Skeletal muscle tissue (tissue), 4 donors: ENCODE measurements around the gene HSD17B11. TPM values are rescaled to one million over a fixed set of nuclear protein-coding genes. Genes with fewer than 3 reads are reported as not detected.
"Not testable (repeated sequence)": the region's sequence is repeated elsewhere in the genome, so short reads cannot be mapped to it uniquely, and the experiment has no call there.

Source experiments
- H3K27ac ChIP-seq: one replicate; pipeline ENCODE4 v1.7.0; 2013; ENCODE audit warnings: mild to moderate bottlenecking, low read depth, low read length, inconsistent platforms
- H3K27me3 ChIP-seq, 3 donors: one replicate each; pipeline ENCODE4 v1.7.0; 2013; ENCODE audit warnings: low read length in 3 of 3; ENCODE audit not compliant: control insufficient read depth in 3 of 3, insufficient read depth in 3 of 3
- H3K36me3 ChIP-seq, 3 donors: one replicate each; pipeline ENCODE4 v1.7.0; 2013; ENCODE audit warnings: low read length in 3 of 3; ENCODE audit not compliant: control insufficient read depth in 3 of 3, insufficient read depth in 3 of 3
- H3K4me1 ChIP-seq, 3 donors: one replicate each; pipeline ENCODE4 v1.7.0; 2013; ENCODE audit warnings: low read length in 3 of 3, mild to moderate bottlenecking in 3 of 3; ENCODE audit not compliant: control insufficient read depth in 3 of 3, insufficient read depth in 3 of 3
- H3K4me3 ChIP-seq, 3 donors: one replicate each; pipeline ENCODE4 v1.7.0; 2013; ENCODE audit warnings: low read length in 3 of 3
- H3K9ac ChIP-seq, 3 donors: one replicate each; pipeline ENCODE4 v1.7.0; 2013; ENCODE audit warnings: low read length in 3 of 3, mild to moderate bottlenecking in 3 of 3, moderate library complexity in 2 of 3, low read depth in 1 of 3
- H3K9me3 ChIP-seq, 3 donors: one replicate each; pipeline ENCODE4 v1.7.0; 2013; ENCODE audit warnings: low read length in 3 of 3; ENCODE audit not compliant: control insufficient read depth in 3 of 3
- total RNA-seq: library from RNA; depleted of rRNA; stranded (reverse); fragments of >200 nt; gene quantifications from one replicate; pipeline ENCODE4 v1.2.3, GENCODE V29; 2014
- donor health status: Osteomylitis.

The HSD17B11 gene
- total RNA-seq = 28.2 TPM

DNA sequence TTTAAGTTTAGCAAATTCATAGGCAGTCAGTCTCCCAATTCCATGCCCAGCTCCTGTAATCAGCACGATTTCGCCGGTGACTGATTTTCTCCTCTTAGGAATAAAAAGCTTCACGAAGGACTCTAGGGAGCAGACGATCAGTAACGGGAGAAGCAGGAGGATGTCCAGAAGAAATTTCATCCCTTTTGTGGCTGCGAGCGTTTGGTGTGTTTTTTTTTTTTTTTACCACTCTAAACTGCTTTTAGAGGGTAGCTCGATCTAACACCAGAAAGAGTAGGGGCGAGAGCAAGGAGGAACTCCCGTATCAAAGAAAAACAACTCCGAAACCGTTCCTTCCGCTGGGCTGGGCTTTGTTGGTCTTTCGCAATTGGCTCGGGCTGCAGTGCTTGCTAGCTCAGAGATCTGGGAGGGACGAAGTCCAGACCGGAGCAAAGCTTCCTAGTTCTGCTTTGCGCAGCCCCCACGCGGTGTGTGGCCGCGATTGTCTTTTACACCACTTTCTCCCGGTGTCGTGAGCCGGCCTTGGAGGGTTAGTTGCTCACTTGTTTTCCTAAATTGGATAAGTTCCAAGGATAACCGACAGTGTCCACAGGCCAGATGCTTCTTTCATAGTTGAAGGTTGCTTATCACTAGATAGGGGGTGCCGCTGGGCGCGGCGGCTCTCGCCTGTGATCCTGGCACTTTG is at the start of gene HSD17B11:
TSS of gene HSD17B11 (minus strand) at position 298 of the 685 bp plus-strand sequence. CDS start at position 180, 118 bp downstream.
- Histone ChIP-seq H3K9ac (peak within 1 kb of the TSS; percentile 72 to 83 (median 79)), H3K4me1 (peaks cover 3 to 9% (median 4%) of the 10 kb centered on the region in 3 donors), H3K27ac (peak within 1 kb of the TSS; percentile 68), H3K9me3 (no peaks in the 10 kb centered on the region), H3K4me3 (peak within 1 kb of the TSS; percentile 77 to 94 (median 81)), H3K36me3 (no peaks in the 10 kb centered on the region), H3K27me3 (no peaks in the 10 kb centered on the region)

DNA sequence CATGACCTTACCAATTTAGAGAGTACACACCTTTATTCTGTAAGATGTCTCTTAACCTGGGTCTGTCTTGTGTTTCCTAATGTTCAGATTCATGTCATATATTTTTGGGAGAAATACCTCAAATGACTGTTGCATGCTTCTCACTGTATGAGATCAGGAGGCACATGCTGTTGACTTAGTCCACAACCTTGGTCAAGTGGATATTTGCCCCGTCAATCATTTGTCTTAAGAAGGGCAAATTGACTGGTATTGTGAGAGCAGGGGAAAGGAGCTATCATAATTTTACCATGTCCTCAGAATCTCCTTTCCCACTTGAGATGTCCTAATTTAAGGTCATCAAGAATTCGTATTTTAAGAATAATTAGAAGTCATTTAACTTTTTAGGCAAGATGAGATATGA is 42.4 kb upstream of the HSD17B11 start:
- no peak overlapping the region for H3K4me3 ChIP-seq
- peaks cover 3 to 7% (median 5%) of the 10 kb centered on the region in 3 donors for H3K36me3 ChIP-seq
- H3K9me3 ChIP-seq = no peaks in the 10 kb centered on the region
- H3K9ac ChIP-seq = no peak overlapping the region
- no peaks in the 10 kb centered on the region for H3K27me3 ChIP-seq
- peaks cover 0 to 2% (median 0%) of the 10 kb centered on the region in 3 donors for H3K4me1 ChIP-seq
- H3K27ac ChIP-seq = no peak overlapping the region

DNA sequence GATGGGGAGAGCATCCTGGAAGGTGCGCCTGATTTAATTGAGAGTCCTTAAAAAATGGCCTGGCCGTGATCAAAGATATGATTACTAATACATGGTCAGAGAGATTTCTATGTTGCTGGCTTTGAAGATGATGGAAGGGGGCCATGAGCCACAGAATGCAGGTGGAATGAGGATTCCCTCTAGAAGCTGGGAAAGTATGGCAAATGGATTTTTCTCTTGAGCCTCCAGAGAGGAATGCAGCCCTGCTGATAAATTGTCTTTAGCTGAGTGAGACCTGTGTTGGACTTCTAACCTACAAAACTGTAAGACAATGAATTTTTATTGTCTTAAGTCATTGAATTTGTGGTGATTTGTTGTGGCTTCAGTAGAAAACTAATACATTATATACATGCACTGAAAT is 39.0 kb upstream of the HSD17B11 start:
- Histone ChIP-seq H3K4me3 (no peak overlapping the region), H3K9ac (no peak overlapping the region), H3K36me3 (peaks cover 0 to 4% (median 0%) of the 10 kb centered on the region in 3 donors), H3K9me3 (no peaks in the 10 kb centered on the region), H3K27ac (no peak overlapping the region), H3K4me1 (peaks cover 0 to 4% (median 2%) of the 10 kb centered on the region in 3 donors), H3K27me3 (no peaks in the 10 kb centered on the region)

DNA sequence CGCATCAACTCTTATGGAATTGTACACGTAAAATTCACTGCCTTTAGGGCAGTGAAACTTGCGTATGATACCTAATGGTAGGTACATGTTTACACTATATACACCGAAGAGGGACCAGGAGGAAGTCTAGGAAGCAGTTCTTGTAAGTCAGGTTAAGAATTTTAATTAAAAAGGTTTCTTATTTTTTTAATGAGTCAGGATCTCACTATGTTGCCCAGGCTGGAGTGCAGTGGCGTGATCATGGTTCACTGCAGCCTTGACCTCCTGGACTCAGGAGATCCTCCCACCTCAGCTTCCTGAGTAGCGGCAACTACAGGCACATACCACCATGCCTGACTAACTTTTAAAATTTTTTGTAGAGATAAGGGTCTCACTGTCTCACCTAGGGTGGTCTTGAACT is 38.0 kb upstream of the HSD17B11 start:
- H3K27ac ChIP-seq = no peak overlapping the region
- H3K4me1 ChIP-seq = peaks cover 0 to 14% (median 2%) of the 10 kb centered on the region in 3 donors

DNA sequence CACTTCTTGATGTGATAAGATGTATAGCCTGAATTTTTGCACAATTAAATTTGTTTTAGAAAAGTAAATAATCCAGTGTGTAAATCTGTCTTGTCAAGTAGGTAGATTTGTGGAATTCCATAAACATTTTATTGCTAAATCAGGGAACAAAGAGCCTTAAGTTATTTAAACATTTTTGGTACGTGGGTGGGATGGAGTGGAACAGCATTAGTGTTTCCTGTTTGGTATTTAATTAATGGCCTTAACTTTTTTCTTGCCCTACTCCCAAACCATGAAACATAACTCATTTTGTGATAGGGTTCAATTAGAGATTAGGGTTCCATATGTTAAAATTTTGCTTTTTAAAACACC is 36.5 kb upstream of the HSD17B11 start:
- Histone ChIP-seq H3K4me1 (peaks cover 4 to 18% (median 6%) of the 10 kb centered on the region in 3 donors), H3K27me3 (no peaks in the 10 kb centered on the region), H3K9me3 (no peaks in the 10 kb centered on the region), H3K36me3 (peaks cover 0 to 4% (median 0%) of the 10 kb centered on the region in 3 donors), H3K27ac (no peak overlapping the region), H3K9ac (no peak overlapping the region), H3K4me3 (no peak overlapping the region)

More for the DNA sequence above, 38.0 kb upstream of the HSD17B11 start:
- Histone ChIP-seq H3K36me3 (peaks cover 0 to 4% (median 0%) of the 10 kb centered on the region in 3 donors), H3K9me3 (no peaks in the 10 kb centered on the region), H3K4me3 (no peak overlapping the region), H3K9ac (no peak overlapping the region), H3K27me3 (no peaks in the 10 kb centered on the region)

DNA sequence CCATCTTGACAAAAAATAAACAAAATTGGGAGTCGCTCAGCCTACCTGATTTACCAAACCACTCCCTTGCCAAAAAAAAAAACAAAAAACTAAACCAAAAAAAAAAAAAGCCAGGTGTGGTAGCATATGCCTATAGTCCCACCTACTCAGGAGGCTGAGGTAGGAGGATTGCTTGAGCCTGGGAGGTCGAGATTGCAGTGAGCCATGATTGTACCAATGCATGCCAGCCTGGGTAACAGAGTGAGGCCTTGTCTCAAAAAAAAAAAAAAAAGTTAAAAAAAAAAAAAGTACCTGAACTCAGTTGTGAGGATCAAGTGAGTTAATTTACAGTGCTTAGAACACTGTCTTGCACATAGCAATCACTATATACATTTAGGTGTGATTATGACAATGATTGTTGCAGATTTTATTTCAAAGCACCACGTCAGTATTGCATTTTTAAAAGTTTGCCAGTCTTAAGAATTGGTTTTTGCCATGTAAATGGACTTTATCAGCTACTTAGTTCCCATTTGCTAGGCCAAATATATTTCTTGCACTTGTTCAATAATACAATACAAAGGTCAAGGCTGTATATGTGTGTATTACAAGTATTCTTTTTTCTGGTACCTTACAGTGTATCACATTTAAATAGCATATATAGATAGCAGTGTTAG is 36.0 kb upstream of the HSD17B11 start:
- Histone ChIP-seq H3K4me1 (peaks cover 4 to 21% (median 6%) of the 10 kb centered on the region in 3 donors), H3K4me3 (no peak overlapping the region), H3K9me3 (no peaks in the 10 kb centered on the region), H3K9ac (no peak overlapping the region), H3K36me3 (peaks cover 0 to 4% (median 0%) of the 10 kb centered on the region in 3 donors), H3K27ac (no peak overlapping the region), H3K27me3 (no peaks in the 10 kb centered on the region)

DNA sequence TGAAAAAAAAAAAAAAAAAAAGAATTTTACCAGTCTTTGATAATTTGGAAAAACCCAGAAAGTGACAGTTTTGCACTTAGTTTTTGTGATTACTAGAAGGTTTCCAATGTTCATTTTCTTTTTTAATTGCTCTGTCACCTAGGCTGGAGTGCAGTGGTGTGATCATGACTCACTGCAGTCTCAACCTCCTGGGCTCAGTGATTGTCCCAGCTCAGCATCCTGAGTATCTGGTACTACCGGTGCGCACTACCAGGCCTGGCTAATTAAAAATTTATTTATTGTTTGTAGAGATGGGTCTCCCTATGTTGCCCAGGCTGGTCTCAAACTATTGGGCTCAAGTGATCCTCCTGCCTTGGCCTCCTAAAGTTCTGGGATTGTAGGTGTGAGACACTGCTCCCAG is 34.7 kb upstream of the HSD17B11 start:
- Histone ChIP-seq H3K9me3 (no peaks in the 10 kb centered on the region), H3K4me1 (peaks cover 6 to 29% (median 11%) of the 10 kb centered on the region in 3 donors), H3K27ac (no peak overlapping the region), H3K27me3 (no peaks in the 10 kb centered on the region), H3K36me3 (peaks cover 0 to 4% (median 0%) of the 10 kb centered on the region in 3 donors), H3K4me3 (no peak overlapping the region), H3K9ac (no peak overlapping the region)

- H3K4me1 ChIP-seq = peaks cover 6 to 27% (median 11%) of the 10 kb centered on the region in 3 donors
- H3K9ac ChIP-seq = peak overlapping the region; percentile 94 to 98 (median 95)
- not testable (repeated sequence) for H3K9me3 ChIP-seq, H3K36me3 ChIP-seq, H3K27me3 ChIP-seq, H3K27ac ChIP-seq
- H3K4me3 ChIP-seq = peak overlapping the region; percentile 83 to 96 (median 96)
Observed at GRCh38 chr4:87424099-87424543, 33.1 kb upstream of the HSD17B11 start.

GRCh38 chr4:87423317-87424098 is 32.5 kb upstream of the HSD17B11 start:
- Histone ChIP-seq H3K27ac (peak overlapping the region; percentile 95), H3K4me1 (peaks cover 6 to 27% (median 11%) of the 10 kb centered on the region in 3 donors), H3K9ac (peak overlapping the region; percentile 94 to 98 (median 95)), H3K9me3 (no peaks in the 10 kb centered on the region), H3K36me3 (peaks cover 0 to 4% (median 0%) of the 10 kb centered on the region in 3 donors), H3K4me3 (peak overlapping the region; percentile 83 to 96 (median 96)), H3K27me3 (no peaks in the 10 kb centered on the region)
